Testis (tissue), 3 donors: ENCODE measurements around the gene DENND2A. TPM values are rescaled to one million over a fixed set of nuclear protein-coding genes. Genes with fewer than 3 reads are reported as not detected.

Experiments used
- DNase-seq: peaks from one replicate; pipeline ENCODE4 v3.0.0-alpha.2; 2019
- H3K27ac ChIP-seq, 2 donors: fragments of 200-600 bp; sonication (generic); one replicate each; pipeline ENCODE4 v1.5.1; 2019
- H3K27me3 ChIP-seq: fragments of 200-600 bp; sonication (generic); one replicate; pipeline ENCODE4 v1.5.1; 2019
- H3K36me3 ChIP-seq: fragments of 200-600 bp; sonication (generic); one replicate; pipeline ENCODE4 v1.5.1; 2017; ENCODE audit warnings: low read depth; ENCODE audit errors: missing control alignments
- H3K4me1 ChIP-seq: fragments of 200-600 bp; sonication (generic); one replicate; pipeline ENCODE4 v1.5.1; 2019
- H3K4me3 ChIP-seq, 2 donors: fragments of 200-600 bp; sonication (generic); one replicate each; pipeline ENCODE4 v1.5.1; 2017 to 2019
- H3K9me3 ChIP-seq: fragments of 200-600 bp; sonication (generic); one replicate; pipeline ENCODE4 v1.5.1; 2017
- POLR2A ChIP-seq: fragments of 450-650 bp; IDR thresholded peaks from one replicate; pipeline ENCODE4 v1.6.1; 2017; ENCODE audit warnings: antibody characterized with exemption, mild to moderate bottlenecking, moderate library complexity
- WGBS, 2 donors: methylation state at CpG; one replicate each; pipeline ENCODE4 v1.1.5; 2018; 5-methylcytosine and 5-hydroxymethylcytosine counted together
- intact Hi-C: fragments of 100-400 bp; cut with DNase I; formaldehyde crosslinking; loops from one replicate; pipeline ENCODE4 v1.15.1; 2023; ENCODE audit warnings: low total_unique reads
- polyA plus RNA-seq: library from polyadenylated mRNA; stranded (reverse); fragments of 350-450 nt; fragmentation: Illumina TruSeq; extraction: RNeasy Lipid Tissue Mini Kit (QIAGEN cat#74804); gene quantifications from one replicate; pipeline ENCODE4 v1.2.3, GENCODE V29; 2014; ENCODE audit warnings: low read depth, low replicate concordance; ENCODE audit not compliant: insufficient read depth
- total RNA-seq, 2 donors: library from RNA; depleted of rRNA; stranded (reverse); fragments of >200 nt; gene quantifications; one replicate each; pipeline ENCODE4 v1.2.3, GENCODE V29; 2016
- TF ChIP-seq, protein P1 (sequence below), 3 experiments: fragments of 450-650 bp in 2 of 3; fragments of 200-600 bp in 1 of 3; sonication (generic) in 1 of 3; IDR thresholded peaks; one replicate each; pipeline ENCODE4 v1.5.1; 2016 to 2019; ENCODE audit warnings: antibody characterized with exemption in 3 of 3, mild to moderate bottlenecking in 2 of 3, moderate library complexity in 1 of 3

The DENND2A gene
- total and polyA plus RNA-seq, 3 donors from 2014 or later: 4.1 to 8.5 (median 5.5) TPM

- Histone ChIP-seq H3K27me3 (no peaks in the 10 kb centered on the region), H3K9me3 (no peaks in the 10 kb centered on the region), H3K36me3 (no peaks in the 10 kb centered on the region), H3K4me3 (no peak overlapping the region), H3K27ac (no peak overlapping the region), H3K4me1 (peaks cover 8% of the 10 kb centered on the region)
- DNase-seq: no peak
- intact Hi-C loops: no loop called here
- TF ChIP-seq POLR2A: no peak
- TF ChIP-seq, protein P1, sequence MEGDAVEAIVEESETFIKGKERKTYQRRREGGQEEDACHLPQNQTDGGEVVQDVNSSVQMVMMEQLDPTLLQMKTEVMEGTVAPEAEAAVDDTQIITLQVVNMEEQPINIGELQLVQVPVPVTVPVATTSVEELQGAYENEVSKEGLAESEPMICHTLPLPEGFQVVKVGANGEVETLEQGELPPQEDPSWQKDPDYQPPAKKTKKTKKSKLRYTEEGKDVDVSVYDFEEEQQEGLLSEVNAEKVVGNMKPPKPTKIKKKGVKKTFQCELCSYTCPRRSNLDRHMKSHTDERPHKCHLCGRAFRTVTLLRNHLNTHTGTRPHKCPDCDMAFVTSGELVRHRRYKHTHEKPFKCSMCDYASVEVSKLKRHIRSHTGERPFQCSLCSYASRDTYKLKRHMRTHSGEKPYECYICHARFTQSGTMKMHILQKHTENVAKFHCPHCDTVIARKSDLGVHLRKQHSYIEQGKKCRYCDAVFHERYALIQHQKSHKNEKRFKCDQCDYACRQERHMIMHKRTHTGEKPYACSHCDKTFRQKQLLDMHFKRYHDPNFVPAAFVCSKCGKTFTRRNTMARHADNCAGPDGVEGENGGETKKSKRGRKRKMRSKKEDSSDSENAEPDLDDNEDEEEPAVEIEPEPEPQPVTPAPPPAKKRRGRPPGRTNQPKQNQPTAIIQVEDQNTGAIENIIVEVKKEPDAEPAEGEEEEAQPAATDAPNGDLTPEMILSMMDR (IDR thresholded peaks at IDR 0.05): no peak
- whole genome bisulfite sequencing, 2 donors: 80 to 91% methylated on average over 1 of the region's 1 CpG
These were observed 93.7 kb downstream of the DENND2A start for GRCh38 chr7:140546947-140547346.

DNA sequence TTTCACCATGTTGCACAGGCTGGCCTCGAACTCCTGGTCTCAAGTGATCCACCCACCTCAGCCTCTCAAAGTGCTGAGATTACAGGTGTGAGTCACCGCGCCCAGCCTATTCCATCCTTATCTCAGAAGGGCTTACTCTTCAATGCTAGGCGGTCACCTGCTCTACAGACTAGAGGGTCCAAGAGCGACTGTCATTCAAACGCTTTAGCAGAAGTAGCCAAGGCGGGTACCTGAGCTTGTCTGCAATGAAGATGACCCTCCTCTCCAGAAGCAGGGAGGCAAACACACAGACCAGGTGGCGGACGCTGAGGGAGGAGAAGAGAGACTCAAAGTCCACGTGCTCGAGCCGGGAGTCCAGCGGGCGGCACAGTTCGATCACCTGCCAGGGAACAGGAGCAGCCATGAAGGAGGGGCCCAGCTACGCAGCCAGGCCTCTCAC, 96.2 kb downstream of the DENND2A start:
- Histone ChIP-seq H3K4me3 (no peak overlapping the region), H3K9me3 (no peaks in the 10 kb centered on the region), H3K36me3 (no peaks in the 10 kb centered on the region), H3K4me1 (peaks cover 19% of the 10 kb centered on the region), H3K27me3 (no peaks in the 10 kb centered on the region), H3K27ac (no peak overlapping the region)
- 87 to 89% methylated on average over 16 of the region's 16 CpGs for WGBS, 2 donors
- DNase-seq: no peak
- no peak for TF ChIP-seq POLR2A
- intact Hi-C loops: no loop called here

GRCh38 chr7:140542228-140542603, 98.4 kb downstream of the DENND2A start:
- Histone ChIP-seq H3K4me1 (peaks cover 19% of the 10 kb centered on the region), H3K27me3 (no peaks in the 10 kb centered on the region), H3K27ac (peak overlapping the region in 1 of 2 donors; percentile 72), H3K36me3 (no peaks in the 10 kb centered on the region), H3K4me3 (no peak overlapping the region), H3K9me3 (no peaks in the 10 kb centered on the region)
- intact Hi-C loops: no loop called here
- TF ChIP-seq POLR2A: no peak
- TF ChIP-seq, protein P1 (IDR thresholded peaks at IDR 0.05): no peak
- DNase-seq: peak; percentile 73
- WGBS, 2 donors: 32 to 53% methylated on average over 7 of the region's 7 CpGs

- Histone ChIP-seq H3K9me3 (no peaks in the 10 kb centered on the region), H3K36me3 (no peaks in the 10 kb centered on the region), H3K4me1 (peaks cover 19% of the 10 kb centered on the region), H3K27ac (peak overlapping the region; percentile 12 to 72), H3K27me3 (no peaks in the 10 kb centered on the region), H3K4me3 (no peak overlapping the region)
- intact Hi-C loops: no loop called here
- TF ChIP-seq, protein P1 (IDR thresholded peaks at IDR 0.05): no peak
- no peak for TF ChIP-seq POLR2A
- DNase-seq: peak; percentile 67
- 22 to 31% methylated on average over 14 to 17 of the region's 17 CpGs for WGBS, 2 donors
These were observed 98.9 kb downstream of the DENND2A start for GRCh38 chr7:140541513-140542227.

GRCh38 chr7:140541176-140541512, 99.5 kb downstream of the DENND2A start:
- no peak overlapping the region for H3K4me3 ChIP-seq
- TF ChIP-seq, protein P1 (IDR thresholded peaks at IDR 0.05): no peak
- TF ChIP-seq POLR2A: no peak
- H3K4me1 ChIP-seq: peaks cover 19% of the 10 kb centered on the region

More at GRCh38 chr7:140541176-140541512, 99.5 kb downstream of the DENND2A start:
- Histone ChIP-seq H3K36me3 (no peaks in the 10 kb centered on the region), H3K9me3 (no peaks in the 10 kb centered on the region), H3K27me3 (no peaks in the 10 kb centered on the region), H3K27ac (peak overlapping the region; percentile 12 to 38)
- intact Hi-C loops: no loop called here
- no peak for DNase-seq
- 28 to 66% methylated on average over 4 of the region's 4 CpGs for WGBS, 2 donors
